ENCODE measurements around the gene REPS1.
"Not testable (repeated sequence)": the region's sequence is repeated elsewhere in the genome, so short reads cannot be mapped to it uniquely, and the experiment has no call there.

Gene REPS1

GRCh38 chr6:139003751-139004150 is 15.7 kb upstream of the REPS1 start:
- no peak for DNase-seq

GRCh38 chr6:138999949-139000725 is 12.1 kb upstream of the REPS1 start:
- DNase-seq = peak; percentile 23

GRCh38 chr6:138997136-138997535 is 9.1 kb upstream of the REPS1 start:
- DNase-seq = no peak

GRCh38 chr6:138996524-138996923 is 8.5 kb upstream of the REPS1 start:
- no peak for DNase-seq

- not testable (repeated sequence) for DNase-seq
Measured at GRCh38 chr6:138993410-138993809, 5.4 kb upstream of the REPS1 start.

GRCh38 chr6:138992965-138993364 is 4.9 kb upstream of the REPS1 start:
- not testable (repeated sequence) for DNase-seq

DNA sequence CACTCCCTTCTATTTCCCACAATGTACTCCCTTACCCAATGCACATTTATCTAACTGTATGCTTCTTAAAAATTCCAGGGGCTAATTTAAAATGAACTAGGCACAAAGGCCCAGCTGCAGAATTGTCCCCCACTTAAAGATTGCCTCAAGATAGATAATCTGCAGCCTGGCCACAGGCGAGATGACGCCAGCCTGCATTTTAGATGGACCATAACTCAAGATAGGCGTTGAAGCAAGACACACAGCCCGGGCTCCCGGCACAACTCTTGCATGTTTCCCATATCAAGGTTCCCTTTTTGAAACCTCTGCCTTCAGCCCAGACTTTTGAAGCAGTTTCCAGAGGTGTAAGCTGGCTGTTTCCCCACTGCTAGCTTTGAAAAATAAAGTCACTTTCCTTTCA is 3.2 kb upstream of the REPS1 start:
- DNase-seq = no peak

- no peak for DNase-seq
Measured at GRCh38 chr6:138989098-138989983, 1.3 kb upstream of the REPS1 start.

GRCh38 chr6:138988469-138988834 is 399 bp upstream of the REPS1 start:
- no peak for DNase-seq

DNA sequence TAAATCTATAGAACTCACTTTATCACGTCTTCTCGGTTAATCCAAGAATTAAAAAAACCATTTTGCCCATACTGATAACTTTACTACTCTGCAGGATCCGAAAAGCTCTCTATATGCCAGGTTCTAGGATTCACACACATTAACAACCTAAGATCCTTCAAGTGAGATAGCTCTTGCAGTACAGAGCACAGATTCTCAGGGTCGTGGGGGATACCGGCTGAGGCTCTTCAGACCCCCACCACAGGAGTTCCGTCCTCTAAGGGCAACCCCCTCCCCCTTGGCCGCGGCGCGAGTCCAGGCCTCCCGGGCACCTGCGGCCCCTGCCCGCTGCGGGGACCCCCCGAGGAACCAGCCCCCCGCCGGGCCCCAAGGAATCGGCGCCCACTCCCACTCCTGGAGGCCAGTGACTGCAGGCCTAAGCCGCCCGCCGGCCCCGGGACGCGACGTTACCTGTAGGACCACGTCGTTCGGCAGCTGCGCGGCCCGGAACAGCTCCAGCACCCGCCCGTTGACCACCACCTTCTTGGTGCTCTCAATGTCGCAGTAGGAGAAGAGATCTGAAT is 892 bp downstream of the REPS1 start:
- no peak for DNase-seq

DNA sequence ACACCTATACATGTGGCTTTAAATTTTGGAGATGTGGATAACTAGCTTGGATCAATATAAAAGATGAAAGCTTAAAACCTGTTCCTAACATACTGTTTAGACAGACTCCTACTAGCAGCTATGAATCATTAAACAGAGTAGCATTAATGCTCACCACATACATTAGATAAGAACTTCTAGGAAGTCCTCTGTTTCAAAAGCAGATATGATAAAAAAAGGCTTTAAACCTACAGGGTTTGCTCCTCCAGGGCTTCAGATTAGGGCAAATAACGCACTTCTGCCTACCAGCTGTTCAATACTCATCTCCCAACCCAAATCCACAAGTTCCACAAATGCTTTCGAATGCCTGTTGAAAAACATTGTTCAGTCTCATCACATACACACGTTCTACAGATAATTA is 1.5 kb downstream of the REPS1 start:
- DNase-seq = peak; percentile 33

GRCh38 chr6:138981416-138981815 is 6.6 kb downstream of the REPS1 start:
- DNase-seq = no peak

- DNase-seq = no peak
Measured at GRCh38 chr6:138979813-138980668, 8.0 kb downstream of the REPS1 start.

GRCh38 chr6:138979365-138979764 is 8.7 kb downstream of the REPS1 start:
- peak; percentile 45 for DNase-seq

- DNase-seq = no peak
Measured at GRCh38 chr6:138978229-138978628, 9.8 kb downstream of the REPS1 start.

- DNase-seq = no peak
Measured at GRCh38 chr6:138977646-138978167, 10.3 kb downstream of the REPS1 start.

DNA sequence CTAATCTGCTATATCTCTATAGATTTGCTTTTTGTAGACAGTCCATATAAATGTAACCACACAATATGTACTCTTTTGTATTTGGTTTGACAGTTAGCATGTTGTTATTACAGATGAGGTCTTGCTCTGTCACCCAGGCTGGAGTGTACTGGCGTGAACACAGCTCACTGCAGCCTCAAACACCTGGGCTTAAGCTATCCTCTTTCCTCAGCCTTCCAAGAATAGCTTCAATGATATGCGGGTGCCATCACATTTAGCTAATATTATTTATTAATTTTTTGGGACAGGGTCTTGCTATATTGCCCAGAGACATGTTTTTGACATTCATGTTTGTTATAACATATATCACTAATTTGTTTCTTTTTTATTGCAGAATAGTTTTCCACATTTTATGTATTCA is 10.8 kb downstream of the REPS1 start:
- no peak for DNase-seq

GRCh38 chr6:138975815-138976214 is 12.2 kb downstream of the REPS1 start:
- no peak for DNase-seq

GRCh38 chr6:138973466-138974153 is 14.4 kb downstream of the REPS1 start:
- peak; percentile 84 for DNase-seq

DNA sequence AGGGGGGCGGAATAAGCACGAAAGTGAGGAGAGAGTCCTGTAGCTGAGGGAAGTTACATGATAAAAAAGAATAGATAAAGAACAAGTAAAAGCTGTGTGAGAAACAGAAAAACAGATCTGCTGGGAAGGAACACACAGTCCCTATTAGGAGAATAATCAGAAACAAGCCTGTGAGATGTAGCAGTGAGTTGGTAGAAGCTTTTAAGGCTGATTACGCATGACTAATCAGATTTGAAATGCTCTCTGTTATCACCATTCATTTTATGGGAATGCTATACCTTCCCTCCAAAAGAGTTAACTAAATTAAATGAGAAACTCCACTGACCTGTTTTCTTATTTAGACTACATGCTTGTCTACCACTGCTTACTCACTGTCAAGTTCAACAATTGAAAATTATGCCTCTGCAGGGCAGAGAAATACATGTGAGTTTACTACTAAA is 15.8 kb downstream of the REPS1 start:
- peak; percentile 60 for DNase-seq

GRCh38 chr6:138971601-138972000 is 16.5 kb downstream of the REPS1 start:
- DNase-seq = peak; percentile 53

All from EL (cell line).